Measurements from ENCODE around the gene COL27A1. TPM values are rescaled to one million over a fixed set of nuclear protein-coding genes. Genes with fewer than 3 reads are reported as not detected.

The COL27A1 gene
- total and polyA plus RNA-seq, 2 donors from 2014 or later, result 13.6 to 45.6 TPM

GRCh38 chr9:114141553-114142402 is 13.6 kb upstream of the COL27A1 start:
- FAIRE-seq (no peak), DNase-seq (no peak)
- no peak for TF ChIP-seq CTCF (IDR thresholded peaks at IDR 0.05; ENCODE audit: borderline replicate concordance, extremely low read depth, insufficient read depth)
- no peaks in the 10 kb centered on the region for H3K27me3 ChIP-seq (ENCODE audit: control insufficient read depth, insufficient read depth, low read length)
- no peaks in the 10 kb centered on the region for H3K4me1 ChIP-seq (ENCODE audit: control insufficient read depth in 2 of 3, insufficient read depth in 2 of 3, low read depth in 1 of 3, low read length in 3 of 3)
- H3K4me3 ChIP-seq (ENCODE audit: low read length in 3 of 3), result no peak overlapping the region
- intact Hi-C loops (cut with DNase I), result no loop called here
- no peak overlapping the region for H3K9ac ChIP-seq (ENCODE audit: low read length in 3 of 3)
- H3K27ac ChIP-seq (ENCODE audit: low read depth in 2 of 2, low read length in 2 of 2), result no peak overlapping the region
- no peaks in the 10 kb centered on the region for H3K36me3 ChIP-seq (ENCODE audit: control insufficient read depth in 2 of 3, insufficient read depth in 3 of 3, low read length in 3 of 3)
- H3K9me3 ChIP-seq (ENCODE audit: control insufficient read depth in 2 of 3, insufficient read depth in 1 of 3, low read length in 3 of 3), result no peaks in the 10 kb centered on the region

- no peak overlapping the region for H3K27ac ChIP-seq (ENCODE audit: low read depth in 2 of 2, low read length in 2 of 2)
- intact Hi-C loops (cut with DNase I), result no loop called here
- H3K36me3 ChIP-seq (ENCODE audit: control insufficient read depth in 2 of 3, insufficient read depth in 3 of 3, low read length in 3 of 3), result no peaks in the 10 kb centered on the region
- no peak overlapping the region for H3K4me3 ChIP-seq (ENCODE audit: low read length in 3 of 3)
- DNase-seq (no peak), FAIRE-seq (no peak)
- H3K9me3 ChIP-seq (ENCODE audit: control insufficient read depth in 2 of 3, insufficient read depth in 1 of 3, low read length in 3 of 3), result no peaks in the 10 kb centered on the region
- no peaks in the 10 kb centered on the region for H3K27me3 ChIP-seq (ENCODE audit: control insufficient read depth, insufficient read depth, low read length)
- no peaks in the 10 kb centered on the region for H3K4me1 ChIP-seq (ENCODE audit: control insufficient read depth in 2 of 3, insufficient read depth in 2 of 3, low read depth in 1 of 3, low read length in 3 of 3)
- TF ChIP-seq CTCF (IDR thresholded peaks at IDR 0.05; ENCODE audit: borderline replicate concordance, extremely low read depth, insufficient read depth), result no peak
- H3K9ac ChIP-seq (ENCODE audit: low read length in 3 of 3), result no peak overlapping the region
These were observed 12.1 kb upstream of the COL27A1 start for GRCh38 chr9:114143234-114143633.

GRCh38 chr9:114146735-114147134 is 8.6 kb upstream of the COL27A1 start:
- no peaks in the 10 kb centered on the region for H3K4me1 ChIP-seq (ENCODE audit: control insufficient read depth in 2 of 3, insufficient read depth in 2 of 3, low read depth in 1 of 3, low read length in 3 of 3)
- DNase-seq (no peak), FAIRE-seq (no peak)
- H3K9me3 ChIP-seq (ENCODE audit: control insufficient read depth in 2 of 3, insufficient read depth in 1 of 3, low read length in 3 of 3), result no peaks in the 10 kb centered on the region
- intact Hi-C loops (cut with DNase I), result no loop called here
- H3K9ac ChIP-seq (ENCODE audit: low read length in 3 of 3), result no peak overlapping the region
- H3K27ac ChIP-seq (ENCODE audit: low read depth in 2 of 2, low read length in 2 of 2), result no peak overlapping the region
- TF ChIP-seq CTCF (IDR thresholded peaks at IDR 0.05; ENCODE audit: borderline replicate concordance, extremely low read depth, insufficient read depth), result no peak
- no peaks in the 10 kb centered on the region for H3K36me3 ChIP-seq (ENCODE audit: control insufficient read depth in 2 of 3, insufficient read depth in 3 of 3, low read length in 3 of 3)
- no peak overlapping the region for H3K4me3 ChIP-seq (ENCODE audit: low read length in 3 of 3)
- no peaks in the 10 kb centered on the region for H3K27me3 ChIP-seq (ENCODE audit: control insufficient read depth, insufficient read depth, low read length)

Data from kidney (tissue), 14 donors.